Measurements from ENCODE around the gene KIF26B. TPM values are rescaled to one million over a fixed set of nuclear protein-coding genes. Genes with fewer than 3 reads are reported as not detected.
A peak's percentile ranks its signal among the peaks of the same experiment; 100 is the strongest.

Gene KIF26B
- total RNA-seq, 4 donors from 2014 or later: 3.6 to 7.0 (median 5.2) TPM

DNA sequence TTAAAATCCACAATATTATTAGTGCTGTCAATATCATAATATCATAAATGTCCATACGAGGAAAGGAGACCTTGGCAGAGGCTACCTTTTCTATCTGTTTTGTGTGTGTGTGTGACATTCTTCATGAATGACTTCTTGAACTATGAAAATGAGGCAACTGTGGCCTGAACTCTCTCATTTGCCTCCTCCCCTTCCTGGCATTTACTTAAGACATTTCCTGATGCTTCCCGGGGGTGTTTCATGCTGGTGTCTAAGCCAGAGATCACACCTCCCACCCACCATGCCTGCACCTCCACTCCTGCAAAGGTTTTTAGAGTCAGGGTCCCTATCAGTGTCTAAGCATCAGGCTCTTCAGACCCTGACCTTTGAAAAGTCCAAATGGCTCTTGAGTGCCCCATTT lies 420.9 kb downstream of the KIF26B start:
- H3K4me1 ChIP-seq: no peaks in the 10 kb centered on the region
- peak in 1 of 2 donors; percentile 2 for DNase-seq (ENCODE audit: low spot score in 2 of 2)
- whole genome bisulfite sequencing: 79% methylated on average over 2 of the region's 2 CpGs
- no peak overlapping the region for H3K4me3 ChIP-seq
- H3K27ac ChIP-seq: no peak overlapping the region
- H3K36me3 ChIP-seq: no peaks in the 10 kb centered on the region
- TF ChIP-seq POLR2A (IDR thresholded peaks at IDR 0.05) (no peak), POLR2AphosphoS5 (IDR thresholded peaks at IDR 0.05) (no peak), EP300 (IDR thresholded peaks at IDR 0.05) (no peak)
- TF ChIP-seq, protein P1, sequence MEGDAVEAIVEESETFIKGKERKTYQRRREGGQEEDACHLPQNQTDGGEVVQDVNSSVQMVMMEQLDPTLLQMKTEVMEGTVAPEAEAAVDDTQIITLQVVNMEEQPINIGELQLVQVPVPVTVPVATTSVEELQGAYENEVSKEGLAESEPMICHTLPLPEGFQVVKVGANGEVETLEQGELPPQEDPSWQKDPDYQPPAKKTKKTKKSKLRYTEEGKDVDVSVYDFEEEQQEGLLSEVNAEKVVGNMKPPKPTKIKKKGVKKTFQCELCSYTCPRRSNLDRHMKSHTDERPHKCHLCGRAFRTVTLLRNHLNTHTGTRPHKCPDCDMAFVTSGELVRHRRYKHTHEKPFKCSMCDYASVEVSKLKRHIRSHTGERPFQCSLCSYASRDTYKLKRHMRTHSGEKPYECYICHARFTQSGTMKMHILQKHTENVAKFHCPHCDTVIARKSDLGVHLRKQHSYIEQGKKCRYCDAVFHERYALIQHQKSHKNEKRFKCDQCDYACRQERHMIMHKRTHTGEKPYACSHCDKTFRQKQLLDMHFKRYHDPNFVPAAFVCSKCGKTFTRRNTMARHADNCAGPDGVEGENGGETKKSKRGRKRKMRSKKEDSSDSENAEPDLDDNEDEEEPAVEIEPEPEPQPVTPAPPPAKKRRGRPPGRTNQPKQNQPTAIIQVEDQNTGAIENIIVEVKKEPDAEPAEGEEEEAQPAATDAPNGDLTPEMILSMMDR (IDR thresholded peaks at IDR 0.05): no peak
- H3K27me3 ChIP-seq: no peaks in the 10 kb centered on the region
- no peaks in the 10 kb centered on the region for H3K9me3 ChIP-seq

DNA sequence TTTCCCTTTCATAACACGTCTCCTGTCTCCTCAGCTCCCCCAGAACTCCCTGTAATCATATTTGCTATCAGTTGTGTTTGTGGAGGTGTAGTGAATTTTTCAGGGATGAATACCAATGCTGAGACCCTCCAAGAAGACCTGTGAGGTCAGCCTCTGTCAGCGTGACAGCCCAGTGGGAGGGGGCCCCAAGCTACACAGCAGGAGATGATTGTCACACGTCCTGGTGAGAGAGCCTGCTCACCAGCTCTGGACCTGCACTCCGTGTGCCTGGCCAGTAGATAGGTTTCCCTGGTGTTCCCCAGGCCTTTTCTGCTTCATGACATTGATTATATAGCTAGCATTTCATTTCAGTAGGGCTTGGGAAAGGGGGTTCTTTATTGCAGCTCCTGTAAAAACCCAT lies 421.5 kb downstream of the KIF26B start:
- no peaks in the 10 kb centered on the region for H3K9me3 ChIP-seq
- H3K36me3 ChIP-seq: no peaks in the 10 kb centered on the region

DNA sequence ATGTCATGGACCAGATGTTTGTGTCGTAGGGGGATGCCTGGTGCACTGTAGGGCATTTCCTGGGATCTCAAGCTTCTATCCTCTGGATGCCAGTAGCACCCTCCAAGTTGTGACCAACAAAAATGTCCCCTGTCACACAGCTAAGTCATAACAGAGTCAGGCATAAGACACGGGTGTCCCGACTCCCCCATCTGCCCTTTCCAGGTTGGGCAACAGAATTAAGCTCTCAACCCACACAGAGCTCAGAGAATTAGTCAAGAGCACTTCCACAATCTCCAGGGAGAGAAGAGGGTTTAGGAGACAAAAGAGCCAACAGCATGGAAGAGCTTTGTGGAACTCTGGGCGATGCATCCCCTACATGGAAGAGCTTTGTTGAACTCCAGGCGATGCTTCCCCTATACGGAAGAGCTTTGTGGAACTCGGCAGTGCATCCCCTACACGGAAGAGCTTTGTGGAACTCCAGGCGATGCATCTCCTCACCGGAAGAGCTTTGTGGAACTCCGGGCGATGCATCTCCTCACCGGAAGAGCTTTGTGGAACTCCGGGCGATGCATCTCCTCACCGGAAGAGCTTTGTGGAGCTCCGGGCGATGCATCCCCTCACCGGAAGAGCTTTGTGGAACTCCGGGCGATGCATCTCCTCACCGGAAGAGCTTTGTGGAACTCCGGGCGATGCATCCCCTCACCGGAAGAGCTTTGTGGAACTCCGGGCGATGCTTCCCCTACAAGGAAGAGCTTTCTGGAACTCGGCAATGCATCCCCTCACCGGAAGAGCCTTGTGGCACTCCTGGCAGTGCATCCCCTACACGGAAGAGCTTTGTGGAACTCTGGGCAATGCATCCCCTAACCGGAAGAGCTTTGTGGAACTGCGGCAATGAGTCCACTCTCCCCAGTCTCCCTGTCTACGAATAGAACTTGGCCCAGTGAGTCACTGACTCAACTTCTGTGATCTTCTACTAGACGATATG lies 422.7 kb downstream of the KIF26B start:
- H3K4me3 ChIP-seq: no peak overlapping the region
- H3K27me3 ChIP-seq: no peaks in the 10 kb centered on the region
- no peak for DNase-seq (ENCODE audit: low spot score in 2 of 2)
- no peak overlapping the region for H3K27ac ChIP-seq
- H3K4me1 ChIP-seq: no peaks in the 10 kb centered on the region
- 93% methylated on average over 32 of the region's 34 CpGs for WGBS
- H3K9me3 ChIP-seq: no peaks in the 10 kb centered on the region
- no peaks in the 10 kb centered on the region for H3K36me3 ChIP-seq
- TF ChIP-seq POLR2A (IDR thresholded peaks at IDR 0.05): no peak
- no peak for TF ChIP-seq EP300 (IDR thresholded peaks at IDR 0.05)
- no peak for TF ChIP-seq POLR2AphosphoS5 (IDR thresholded peaks at IDR 0.05)
- TF ChIP-seq, protein P1 (IDR thresholded peaks at IDR 0.05): no peak

More for the DNA sequence above, 421.5 kb downstream of the KIF26B start:
- no peaks in the 10 kb centered on the region for H3K27me3 ChIP-seq
- no peak overlapping the region for H3K4me3 ChIP-seq
- WGBS: 80% methylated on average over 4 of the region's 4 CpGs
- no peak for TF ChIP-seq POLR2AphosphoS5 (IDR thresholded peaks at IDR 0.05)
- no peak for TF ChIP-seq POLR2A (IDR thresholded peaks at IDR 0.05)
- TF ChIP-seq, protein P1 (IDR thresholded peaks at IDR 0.05): no peak
- TF ChIP-seq EP300 (IDR thresholded peaks at IDR 0.05): no peak
- H3K27ac ChIP-seq: no peak overlapping the region
- no peaks in the 10 kb centered on the region for H3K4me1 ChIP-seq
- peak in 1 of 2 donors; percentile 22 for DNase-seq (ENCODE audit: low spot score in 2 of 2)

DNA sequence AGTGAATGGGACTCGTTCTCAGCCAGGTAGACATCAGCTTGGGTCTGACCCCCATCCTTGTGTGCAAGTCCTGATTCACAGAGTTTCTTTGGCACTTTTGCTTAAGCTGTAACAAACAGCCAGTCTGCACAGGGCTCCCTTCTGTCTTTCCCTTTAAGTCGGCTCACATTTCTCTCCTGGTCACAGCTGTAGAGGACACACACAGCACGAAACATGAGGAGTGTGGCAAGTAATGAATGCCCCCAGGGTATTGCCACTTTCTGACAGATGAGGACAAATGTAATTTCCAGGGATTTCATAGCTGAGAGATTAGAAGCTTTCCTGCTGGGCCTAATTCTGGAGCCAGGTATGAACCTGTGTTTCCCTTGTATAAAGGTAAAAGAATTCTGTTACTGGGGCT lies 423.5 kb downstream of the KIF26B start:
- no peaks in the 10 kb centered on the region for H3K9me3 ChIP-seq
- H3K27ac ChIP-seq: no peak overlapping the region
- H3K36me3 ChIP-seq: no peaks in the 10 kb centered on the region
- no peak overlapping the region for H3K4me3 ChIP-seq
- no peaks in the 10 kb centered on the region for H3K4me1 ChIP-seq
- no peak for DNase-seq (ENCODE audit: low spot score in 2 of 2)
- 80% methylated on average over 3 of the region's 3 CpGs for WGBS
- no peaks in the 10 kb centered on the region for H3K27me3 ChIP-seq
- TF ChIP-seq EP300 (IDR thresholded peaks at IDR 0.05): no peak
- TF ChIP-seq POLR2AphosphoS5 (IDR thresholded peaks at IDR 0.05): no peak

DNA sequence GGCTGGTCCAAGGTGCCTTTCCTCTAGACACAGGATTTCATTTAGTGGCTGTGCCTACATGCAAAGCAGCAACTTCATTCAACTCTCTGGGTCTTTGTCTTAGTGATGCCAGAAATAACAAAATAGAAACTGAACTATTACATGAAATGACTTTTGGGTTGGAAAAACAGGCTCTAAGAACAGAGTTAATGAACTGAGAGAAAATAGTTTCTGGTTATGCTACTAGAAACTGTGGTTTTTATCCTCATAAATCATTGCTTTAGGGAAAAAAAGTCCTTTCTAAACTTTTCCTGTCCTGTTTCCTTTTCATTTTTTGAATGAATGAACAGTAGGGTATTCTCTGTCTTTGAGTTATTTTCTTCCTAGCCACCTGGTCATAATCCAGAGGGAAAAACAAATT lies 424.0 kb downstream of the KIF26B start:
- H3K4me1 ChIP-seq: no peaks in the 10 kb centered on the region
- no peak overlapping the region for H3K4me3 ChIP-seq
- no peak for DNase-seq (ENCODE audit: low spot score in 2 of 2)
- H3K9me3 ChIP-seq: no peaks in the 10 kb centered on the region
- TF ChIP-seq EP300 (IDR thresholded peaks at IDR 0.05) (no peak), POLR2A (IDR thresholded peaks at IDR 0.05) (no peak), POLR2AphosphoS5 (IDR thresholded peaks at IDR 0.05) (no peak)
- TF ChIP-seq, protein P1 (IDR thresholded peaks at IDR 0.05): no peak
- H3K27ac ChIP-seq: no peak overlapping the region
- H3K27me3 ChIP-seq: no peaks in the 10 kb centered on the region
- no peaks in the 10 kb centered on the region for H3K36me3 ChIP-seq

All from suprapubic skin (tissue), 4 donors.